H9 (cell line): ENCODE results near the gene ADARB2. TPM values are rescaled to one million over a fixed set of nuclear protein-coding genes. Genes with fewer than 3 reads are reported as not detected.

Experiments
- DNase-seq: peaks from one replicate; pipeline ENCODE4 v3.0.0-alpha.2; 2017
- H2AFZ ChIP-seq: one replicate; pipeline ENCODE4 v1.6.1; 2013; ENCODE audit warnings: mild to moderate bottlenecking, low read length, control low read depth, moderate library complexity
- H2AK5ac ChIP-seq: 2 replicates; pipeline ENCODE4 v1.6.1; 2013; ENCODE audit warnings: low read length, control low read depth, mixed read lengths; ENCODE audit not compliant: insufficient read length
- H2BK120ac ChIP-seq: one replicate; pipeline ENCODE4 v1.6.1; 2013; ENCODE audit warnings: low read depth, mild to moderate bottlenecking, low read length, control low read depth, inconsistent platforms; ENCODE audit not compliant: poor library complexity, severe bottlenecking
- H2BK12ac ChIP-seq: 2 replicates; pipeline ENCODE4 v1.6.1; 2013; ENCODE audit warnings: low read length, control low read depth, mixed read lengths, low read depth; ENCODE audit not compliant: insufficient read length
- H2BK15ac ChIP-seq: 2 replicates; pipeline ENCODE4 v1.6.1; 2013; ENCODE audit warnings: low read depth, low read length, control low read depth
- H2BK20ac ChIP-seq: one replicate; pipeline ENCODE4 v1.6.1; 2013; ENCODE audit warnings: low read depth, mild to moderate bottlenecking, low read length, control low read depth, inconsistent platforms; ENCODE audit not compliant: poor library complexity, severe bottlenecking
- H2BK5ac ChIP-seq: 2 replicates; pipeline ENCODE4 v1.6.1; 2013; ENCODE audit warnings: low read length, control low read depth, mixed read lengths; ENCODE audit not compliant: insufficient read length
- H3K14ac ChIP-seq: 2 replicates; pipeline ENCODE4 v1.6.1; 2013; ENCODE audit warnings: low read length, control low read depth; ENCODE audit not compliant: insufficient read depth
- H3K18ac ChIP-seq: 2 replicates; pipeline ENCODE4 v1.6.1; 2013; ENCODE audit warnings: low read depth, mild to moderate bottlenecking, mixed read lengths, low read length, control low read depth; ENCODE audit not compliant: insufficient read length
- H3K23ac ChIP-seq: 2 replicates; pipeline ENCODE4 v1.6.1; 2013; ENCODE audit warnings: low read length, control low read depth, mixed read lengths, low read depth; ENCODE audit not compliant: insufficient read length
- H3K23me2 ChIP-seq: 2 replicates; pipeline ENCODE4 v1.6.1; 2013; ENCODE audit warnings: low read depth, mild to moderate bottlenecking, mixed read lengths, low read length, control low read depth; ENCODE audit not compliant: insufficient read length, poor library complexity, severe bottlenecking
- H3K27ac ChIP-seq: 2 replicates; pipeline ENCODE4 v1.5.1; 2013; ENCODE audit warnings: low read length, control low read depth, mixed read lengths, low read depth; ENCODE audit not compliant: insufficient read length
- H3K27me3 ChIP-seq: 2 replicates; pipeline ENCODE4 v1.6.1; 2013; ENCODE audit warnings: low read length, control low read depth, inconsistent platforms; ENCODE audit not compliant: insufficient read depth
- H3K4ac ChIP-seq: 2 replicates; pipeline ENCODE4 v1.6.1; 2013; ENCODE audit warnings: low read depth, mild to moderate bottlenecking, control low read depth, inconsistent platforms, low read length, moderate library complexity
- H3K4me1 ChIP-seq: 2 replicates; pipeline ENCODE4 v1.6.1; 2013; ENCODE audit warnings: low read length, control low read depth, inconsistent platforms; ENCODE audit not compliant: insufficient read depth
- H3K4me2 ChIP-seq: 2 replicates; pipeline ENCODE4 v1.6.1; 2013; ENCODE audit warnings: low read length, control low read depth, mixed read lengths; ENCODE audit not compliant: insufficient read length, insufficient read depth
- H3K56ac ChIP-seq: 2 replicates; pipeline ENCODE4 v1.6.1; 2013; ENCODE audit warnings: low read depth, mild to moderate bottlenecking, mixed read lengths, low read length, control low read depth; ENCODE audit not compliant: insufficient read length
- H3K79me1 ChIP-seq: 2 replicates; pipeline ENCODE4 v1.6.1; 2013; ENCODE audit warnings: low read depth, mild to moderate bottlenecking, moderate library complexity, low read length, control low read depth, inconsistent platforms; ENCODE audit not compliant: insufficient read depth, poor library complexity, severe bottlenecking
- H3K79me2 ChIP-seq: 2 replicates; pipeline ENCODE4 v1.6.1; 2013; ENCODE audit warnings: low read length, control low read depth, inconsistent platforms; ENCODE audit not compliant: insufficient read depth
- H3K9ac ChIP-seq: 2 replicates; pipeline ENCODE4 v1.6.1; 2013; ENCODE audit warnings: low read length, control low read depth, mixed read lengths; ENCODE audit not compliant: insufficient read length; ENCODE audit errors: extremely low read depth
- H3K9me3 ChIP-seq: one replicate; pipeline ENCODE4 v1.6.1; 2013; ENCODE audit warnings: low read depth, low read length, inconsistent platforms; ENCODE audit not compliant: control insufficient read depth
- H3T11ph ChIP-seq: one replicate; pipeline ENCODE4 v1.6.1; 2013; ENCODE audit warnings: mild to moderate bottlenecking, low read length, control low read depth, inconsistent platforms
- H4K20me1 ChIP-seq: one replicate; pipeline ENCODE4 v1.6.1; 2013; ENCODE audit not compliant: control insufficient read depth, insufficient read length, insufficient read depth
- H4K5ac ChIP-seq: 2 replicates; pipeline ENCODE4 v1.6.1; 2013; ENCODE audit warnings: low read depth, mild to moderate bottlenecking, mixed read lengths, low read length, control low read depth; ENCODE audit not compliant: insufficient read length
- H4K8ac ChIP-seq: replicated peaks from 2 replicates; pipeline ENCODE4 v1.6.1; 2013; ENCODE audit warnings: low read length, control low read depth, mixed read lengths, low read depth; ENCODE audit not compliant: insufficient read length
- H4K91ac ChIP-seq: 2 replicates; pipeline ENCODE4 v1.6.1; 2013; ENCODE audit warnings: low read depth, mild to moderate bottlenecking, moderate library complexity, mixed read lengths, low read length, control low read depth; ENCODE audit not compliant: insufficient read length
- H3K27ac Mint-ChIP-seq, 3 experiments: 2 replicates in 2 of 3; 3 replicates in 1 of 3; pipeline ENCODE4 v1.8.0; 2020 to 2021; ENCODE audit warnings: mixed read lengths in 3 of 3, mild to moderate bottlenecking in 1 of 3, moderate library complexity in 1 of 3
- H3K27me3 Mint-ChIP-seq: 2 replicates; pipeline ENCODE4 v1.8.0; 2021; ENCODE audit warnings: low read depth, mild to moderate bottlenecking, moderate library complexity, mixed read lengths
- H3K36me3 Mint-ChIP-seq, 3 experiments: 2 replicates in 2 of 3; 3 replicates in 1 of 3; pipeline ENCODE4 v1.8.0; 2020 to 2021; ENCODE audit warnings: low read depth in 3 of 3, mixed read lengths in 3 of 3; ENCODE audit not compliant: insufficient read depth in 1 of 3
- H3K4me1 Mint-ChIP-seq, 2 experiments: 2 replicates each; pipeline ENCODE4 v1.8.0; 2020; ENCODE audit warnings: mixed read lengths in 2 of 2
- H3K4me3 Mint-ChIP-seq, 2 experiments: 2 replicates in 1 of 2; 3 replicates in 1 of 2; pipeline ENCODE4 v1.8.0; 2020 to 2021; ENCODE audit warnings: mild to moderate bottlenecking in 2 of 2, mixed read lengths in 2 of 2, moderate library complexity in 1 of 2
- H3K9me3 Mint-ChIP-seq, 2 experiments: 2 replicates in 1 of 2; 3 replicates in 1 of 2; pipeline ENCODE4 v1.8.0; 2020; ENCODE audit warnings: mild to moderate bottlenecking in 2 of 2, mixed read lengths in 2 of 2, moderate library complexity in 1 of 2
- WGBS: extraction: QIAGEN DNeasy Blood & Tissue Kit; methylation state at CpG from one replicate; pipeline ENCODE4 v1.1.7; 2013; ENCODE audit warnings: missing lambda C conversion rate, low lambda C conversion rate, mixed read lengths; ENCODE audit not compliant: insufficient read length; ENCODE audit errors: extremely low coverage; 5-methylcytosine and 5-hydroxymethylcytosine counted together
- total RNA-seq: library from RNA; stranded (reverse); gene quantifications from 2 replicates; pipeline ENCODE4 v1.2.1, GENCODE V29; 2021
- TF ChIP-seq, protein P1 (sequence below): fragments of 200-600 bp; sonication (generic); conservative IDR thresholded peaks from 3 replicates; pipeline ENCODE4 v1.8.0; 2021; ENCODE audit warnings: antibody characterized with exemption, mild to moderate bottlenecking

The ADARB2 gene
- total RNA-seq, 1 experiment from 2014 or later = 0.87 TPM

DNA sequence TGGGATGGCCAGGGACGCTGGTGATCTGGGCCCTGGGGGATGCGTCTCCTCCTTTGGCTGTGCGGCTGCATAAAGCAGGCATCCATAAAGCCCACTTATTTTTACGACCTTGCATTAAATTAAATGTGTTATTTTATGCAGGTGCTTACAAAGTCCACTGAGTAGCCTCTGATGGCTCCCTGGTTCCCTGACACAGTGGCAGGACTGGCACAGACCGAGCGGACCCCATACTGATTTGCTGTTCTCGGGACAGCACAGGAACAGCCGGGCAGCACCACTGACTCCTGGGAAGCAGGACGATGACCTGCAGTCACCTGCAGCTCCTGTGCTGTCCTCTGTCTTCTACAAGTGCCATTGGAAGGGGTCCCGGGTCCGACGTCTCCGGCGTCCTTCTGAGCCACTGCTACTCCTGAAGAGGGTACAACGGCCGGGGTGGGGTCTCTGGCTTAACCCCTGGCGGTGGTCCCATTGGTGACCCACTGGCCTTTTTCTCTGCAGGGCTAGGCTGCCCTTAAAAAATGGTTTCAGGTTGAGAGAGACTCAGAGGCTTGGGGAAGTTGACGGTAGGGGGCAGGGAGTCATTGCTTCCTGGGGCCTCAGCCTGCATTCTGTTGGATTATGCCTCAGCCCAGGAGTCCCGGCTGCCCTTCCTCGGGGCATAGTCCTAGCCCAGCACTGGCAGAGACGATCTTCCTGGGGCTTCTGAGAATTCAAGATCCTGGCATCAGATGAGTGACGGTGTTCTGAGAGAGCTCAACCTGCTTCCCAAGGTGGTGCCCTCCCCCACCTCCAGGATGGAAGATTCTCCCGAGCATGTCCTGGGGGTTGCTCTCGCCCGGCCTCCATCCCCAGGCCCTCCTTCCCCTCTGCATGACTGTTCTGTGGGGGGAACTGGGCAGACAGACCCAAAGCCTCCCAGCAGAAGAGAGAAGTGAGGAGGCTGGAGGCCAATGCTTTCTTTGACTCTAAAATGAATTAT lies 330.1 kb downstream of the ADARB2 start:
- Histone ChIP-seq H3K56ac (no peak overlapping the region), H2AFZ (no peak overlapping the region), H4K91ac (no peak overlapping the region), H3K4me2 (no peak overlapping the region), H3K18ac (no peak overlapping the region), H2BK12ac (no peak overlapping the region), H2BK20ac (no peak overlapping the region), H3K4ac (no peak overlapping the region), H3K9me3 (no peaks in the 10 kb centered on the region), H3K27ac (no peak overlapping the region), H3K14ac (no peak overlapping the region; the same call in 1 of the 2 replicates), H3K79me2 (no peaks in the 10 kb centered on the region), H3K23me2 (no peaks in the 10 kb centered on the region), H2AK5ac (no peak overlapping the region), H2BK15ac (no peak overlapping the region), H3K9ac (no peak overlapping the region), H2BK120ac (no peak overlapping the region), H4K20me1 (no peaks in the 10 kb centered on the region), H4K5ac (no peak overlapping the region), H2BK5ac (no peak overlapping the region), H3K23ac (no peak overlapping the region), H3K79me1 (no peaks in the 10 kb centered on the region), H3T11ph (no peak overlapping the region), H4K8ac (no peak overlapping the region), H3K4me1 (no peaks in the 10 kb centered on the region), H3K27me3 (no peaks in the 10 kb centered on the region)
- no peak for DNase-seq
- Mint-ChIP-seq H3K27ac (peak overlapping the region in 1 of 3 experiments; percentile 84; a peak in 1 of 7 replicates), H3K4me1 (peaks cover 11 to 15% of the 10 kb centered on the region in 2 experiments), H3K36me3 (no peaks in the 10 kb centered on the region; a peak in 1 of 7 replicates), H3K9me3 (no peaks in the 10 kb centered on the region), H3K27me3 (no peaks in the 10 kb centered on the region; the same call in none of the 2 replicates), H3K4me3 (no peak overlapping the region; a peak in 1 of 5 replicates)
- TF ChIP-seq, protein P1, sequence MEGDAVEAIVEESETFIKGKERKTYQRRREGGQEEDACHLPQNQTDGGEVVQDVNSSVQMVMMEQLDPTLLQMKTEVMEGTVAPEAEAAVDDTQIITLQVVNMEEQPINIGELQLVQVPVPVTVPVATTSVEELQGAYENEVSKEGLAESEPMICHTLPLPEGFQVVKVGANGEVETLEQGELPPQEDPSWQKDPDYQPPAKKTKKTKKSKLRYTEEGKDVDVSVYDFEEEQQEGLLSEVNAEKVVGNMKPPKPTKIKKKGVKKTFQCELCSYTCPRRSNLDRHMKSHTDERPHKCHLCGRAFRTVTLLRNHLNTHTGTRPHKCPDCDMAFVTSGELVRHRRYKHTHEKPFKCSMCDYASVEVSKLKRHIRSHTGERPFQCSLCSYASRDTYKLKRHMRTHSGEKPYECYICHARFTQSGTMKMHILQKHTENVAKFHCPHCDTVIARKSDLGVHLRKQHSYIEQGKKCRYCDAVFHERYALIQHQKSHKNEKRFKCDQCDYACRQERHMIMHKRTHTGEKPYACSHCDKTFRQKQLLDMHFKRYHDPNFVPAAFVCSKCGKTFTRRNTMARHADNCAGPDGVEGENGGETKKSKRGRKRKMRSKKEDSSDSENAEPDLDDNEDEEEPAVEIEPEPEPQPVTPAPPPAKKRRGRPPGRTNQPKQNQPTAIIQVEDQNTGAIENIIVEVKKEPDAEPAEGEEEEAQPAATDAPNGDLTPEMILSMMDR = no peak
- WGBS = no CpG with 5 or more reads among the region's 25 CpGs
